ENCODE measurements around the gene ARHGEF28. TPM values are rescaled to one million over a fixed set of nuclear protein-coding genes. Genes with fewer than 3 reads are reported as not detected.

Gene ARHGEF28
- total and polyA plus RNA-seq, 8 donors = 14.9 to 36.2 (median 24.6) TPM

DNA sequence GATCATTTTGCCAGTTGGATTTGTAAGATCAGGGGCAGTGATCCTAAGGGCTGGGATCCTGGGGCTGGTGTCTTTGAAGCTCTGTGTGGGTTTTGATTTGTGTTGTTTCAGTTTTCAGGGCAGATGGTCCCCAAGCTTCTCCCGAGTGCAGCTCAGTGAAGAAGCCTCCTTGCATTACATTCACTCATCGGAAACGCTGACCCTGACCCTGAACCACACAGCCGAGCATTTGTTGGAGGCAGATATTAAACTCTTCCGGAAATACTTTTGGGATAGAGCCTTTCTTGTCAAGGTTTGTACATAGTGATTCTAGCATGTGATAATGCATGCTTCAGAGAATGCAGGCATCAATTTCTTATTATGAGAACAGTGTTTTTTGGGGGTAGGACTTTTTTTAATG, 150.4 kb downstream of the ARHGEF28 start:
- TF ChIP-seq, protein P1, sequence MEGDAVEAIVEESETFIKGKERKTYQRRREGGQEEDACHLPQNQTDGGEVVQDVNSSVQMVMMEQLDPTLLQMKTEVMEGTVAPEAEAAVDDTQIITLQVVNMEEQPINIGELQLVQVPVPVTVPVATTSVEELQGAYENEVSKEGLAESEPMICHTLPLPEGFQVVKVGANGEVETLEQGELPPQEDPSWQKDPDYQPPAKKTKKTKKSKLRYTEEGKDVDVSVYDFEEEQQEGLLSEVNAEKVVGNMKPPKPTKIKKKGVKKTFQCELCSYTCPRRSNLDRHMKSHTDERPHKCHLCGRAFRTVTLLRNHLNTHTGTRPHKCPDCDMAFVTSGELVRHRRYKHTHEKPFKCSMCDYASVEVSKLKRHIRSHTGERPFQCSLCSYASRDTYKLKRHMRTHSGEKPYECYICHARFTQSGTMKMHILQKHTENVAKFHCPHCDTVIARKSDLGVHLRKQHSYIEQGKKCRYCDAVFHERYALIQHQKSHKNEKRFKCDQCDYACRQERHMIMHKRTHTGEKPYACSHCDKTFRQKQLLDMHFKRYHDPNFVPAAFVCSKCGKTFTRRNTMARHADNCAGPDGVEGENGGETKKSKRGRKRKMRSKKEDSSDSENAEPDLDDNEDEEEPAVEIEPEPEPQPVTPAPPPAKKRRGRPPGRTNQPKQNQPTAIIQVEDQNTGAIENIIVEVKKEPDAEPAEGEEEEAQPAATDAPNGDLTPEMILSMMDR (IDR thresholded peaks at IDR 0.05) = no peak
- Histone ChIP-seq H3K9me3 (no peaks in the 10 kb centered on the region), H3K4me1 (no peaks in the 10 kb centered on the region), H3K4me3 (no peak overlapping the region), H3K36me3 (peaks cover 0 to 17% (median 4%) of the 10 kb centered on the region in 3 donors), H3K27me3 (no peaks in the 10 kb centered on the region), H3K27ac (no peak overlapping the region)
- DNase-seq (no peak), FAIRE-seq (no peak), ATAC-seq (no peak)
- intact Hi-C loops (cut with DNase I) = no loop called here
- 84 to 88% methylated on average over 5 of the region's 5 CpGs for WGBS, 2 donors

DNA sequence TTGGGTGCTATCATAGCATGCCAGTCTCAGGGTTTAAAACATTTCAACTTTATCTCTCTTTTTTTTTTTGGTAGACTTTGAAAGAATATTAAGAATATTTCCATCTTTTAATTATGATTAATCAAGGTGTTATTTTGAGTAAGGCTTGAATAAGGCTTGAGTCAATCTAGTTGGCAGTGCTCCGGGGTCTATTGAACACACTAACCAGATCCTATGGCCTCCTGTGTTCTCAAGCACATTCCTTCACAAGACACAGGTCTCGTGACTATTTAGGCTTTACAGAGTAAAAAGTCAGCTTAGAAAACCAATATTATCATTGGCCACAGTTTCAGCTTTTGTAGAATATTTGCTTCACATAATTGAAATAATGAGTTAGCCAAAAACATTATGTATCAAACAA, 151.2 kb downstream of the ARHGEF28 start:
- DNase-seq = no peak
- no peak for FAIRE-seq
- WGBS, 2 donors = 49 to 94% methylated on average over 2 of the region's 2 CpGs
- no peak overlapping the region for H3K4me3 ChIP-seq
- intact Hi-C loops (cut with DNase I) = no loop called here
- TF ChIP-seq, protein P1 (IDR thresholded peaks at IDR 0.05) = no peak
- H3K4me1 ChIP-seq = no peaks in the 10 kb centered on the region
- no peak for ATAC-seq
- H3K27ac ChIP-seq = no peak overlapping the region
- H3K27me3 ChIP-seq = no peaks in the 10 kb centered on the region
- no peaks in the 10 kb centered on the region for H3K9me3 ChIP-seq
- peaks cover 0 to 17% (median 4%) of the 10 kb centered on the region in 3 donors for H3K36me3 ChIP-seq

DNA sequence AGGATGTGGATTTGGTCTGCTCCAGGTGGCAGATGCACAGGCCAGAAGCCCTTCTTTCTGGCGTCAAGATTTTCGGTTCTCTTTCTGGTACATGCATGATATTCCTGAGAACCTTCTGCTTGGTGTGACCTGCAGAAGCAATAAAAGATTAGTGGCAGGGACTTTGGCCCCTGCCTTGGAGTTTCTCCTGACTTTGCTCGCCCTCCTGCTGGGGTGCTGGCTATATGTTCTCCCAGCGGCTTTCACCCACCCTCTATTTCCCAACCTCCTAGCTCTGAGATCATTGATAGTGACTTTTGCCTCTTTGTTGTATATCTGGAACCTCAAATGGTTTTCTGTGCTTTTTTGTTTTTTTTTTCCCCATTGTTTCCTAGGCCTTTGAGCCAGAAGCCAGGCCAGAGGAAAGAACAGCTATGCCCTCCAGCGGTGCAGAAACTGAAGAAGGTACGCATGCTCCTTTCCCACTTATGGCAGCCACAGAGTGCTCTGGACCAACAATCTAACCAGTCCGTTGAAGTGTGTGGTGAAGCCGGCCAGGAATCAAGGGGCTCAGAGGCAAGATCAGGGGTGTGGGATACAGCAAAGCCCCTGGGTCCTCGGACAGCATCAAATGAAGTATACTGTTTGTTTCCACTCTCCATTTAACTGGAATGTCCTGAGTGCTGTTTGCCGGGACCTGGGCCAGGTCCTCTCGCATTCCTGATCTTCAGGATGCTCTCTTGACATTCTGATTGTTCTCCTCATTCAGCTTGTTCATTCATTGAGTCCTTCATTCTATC, 154.5 kb downstream of the ARHGEF28 start:
- TF ChIP-seq, protein P1 (IDR thresholded peaks at IDR 0.05) = no peak
- H3K27me3 ChIP-seq = no peaks in the 10 kb centered on the region
- intact Hi-C loops (cut with DNase I) = no loop called here
- no peaks in the 10 kb centered on the region for H3K4me1 ChIP-seq
- no peak overlapping the region for H3K4me3 ChIP-seq
- 88 to 92% methylated on average over 11 of the region's 11 CpGs for WGBS, 2 donors
- H3K9me3 ChIP-seq = no peaks in the 10 kb centered on the region
- H3K27ac ChIP-seq = no peak overlapping the region
- H3K36me3 ChIP-seq = peaks cover 0 to 17% (median 4%) of the 10 kb centered on the region in 3 donors
- no peak for ATAC-seq
- FAIRE-seq = no peak
- DNase-seq = no peak

DNA sequence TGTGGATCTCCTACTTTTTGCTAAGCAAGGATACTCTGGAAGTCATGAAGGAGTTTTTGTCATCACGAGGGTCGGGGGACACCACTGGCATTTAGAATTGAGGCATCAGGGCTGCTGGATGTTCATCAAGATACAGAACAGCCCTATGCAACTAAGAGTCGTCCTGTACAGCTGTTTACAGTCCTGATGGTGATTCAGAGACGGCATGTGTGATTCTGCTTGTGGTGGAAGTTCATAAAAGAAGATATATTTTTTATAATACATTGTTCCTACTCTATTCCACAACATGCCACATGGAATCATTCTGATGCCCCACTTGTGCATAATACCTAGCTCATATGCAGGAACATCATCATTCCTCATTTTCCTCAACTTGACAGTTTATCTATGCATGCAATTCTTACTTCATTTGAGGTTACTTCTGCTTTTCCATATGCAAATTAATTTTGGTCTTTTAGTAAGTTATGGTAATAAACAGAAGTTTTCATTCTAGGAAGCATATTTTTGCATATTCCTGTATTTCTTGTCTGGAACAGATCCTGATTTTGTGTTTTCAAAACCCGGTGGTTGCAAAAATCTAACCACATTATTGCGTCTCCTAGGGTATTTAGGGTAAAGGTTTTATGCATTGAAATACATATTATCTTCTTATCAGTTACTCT, 155.2 kb downstream of the ARHGEF28 start:
- H3K27ac ChIP-seq = no peak overlapping the region
- ATAC-seq = no peak
- 85 to 86% methylated on average over 6 of the region's 6 CpGs for WGBS, 2 donors
- no peaks in the 10 kb centered on the region for H3K27me3 ChIP-seq
- no peaks in the 10 kb centered on the region for H3K9me3 ChIP-seq
- TF ChIP-seq, protein P1 (IDR thresholded peaks at IDR 0.05) = no peak
- no peak for DNase-seq
- H3K4me3 ChIP-seq = no peak overlapping the region
- intact Hi-C loops (cut with DNase I) = no loop called here
- FAIRE-seq = no peak
- H3K4me1 ChIP-seq = no peaks in the 10 kb centered on the region
- peaks cover 0 to 17% (median 4%) of the 10 kb centered on the region in 3 donors for H3K36me3 ChIP-seq

DNA sequence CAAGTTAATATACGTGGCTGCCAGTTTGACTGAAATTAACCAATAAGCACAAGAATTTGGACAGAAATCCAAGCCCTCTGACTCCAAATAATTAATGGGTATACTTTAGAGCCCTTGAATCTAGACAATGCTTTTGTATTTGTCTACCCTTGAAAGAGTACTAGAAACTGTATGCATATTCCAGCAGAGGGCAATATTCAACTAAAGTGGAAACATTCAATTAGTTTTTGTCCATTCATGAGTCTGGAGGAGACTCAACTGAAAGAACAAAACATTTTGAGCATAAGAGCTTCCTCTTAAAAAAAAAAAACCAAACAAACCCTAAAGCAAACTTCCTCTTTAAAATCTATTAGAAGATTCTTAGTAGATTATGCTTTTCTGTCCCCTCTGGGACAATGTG, 157.8 kb downstream of the ARHGEF28 start:
- ATAC-seq (peak in 3 of 4 donors; percentile 49 to 59 (median 56)), FAIRE-seq (no peak)

More for the DNA sequence above, 157.8 kb downstream of the ARHGEF28 start:
- Histone ChIP-seq H3K36me3 (peaks cover 0 to 6% (median 4%) of the 10 kb centered on the region in 3 donors), H3K9me3 (no peaks in the 10 kb centered on the region), H3K27ac (no peak overlapping the region), H3K4me1 (peaks cover 0 to 7% (median 0%) of the 10 kb centered on the region in 3 donors), H3K4me3 (no peak overlapping the region), H3K27me3 (no peaks in the 10 kb centered on the region)
- WGBS, 2 donors = 57 to 63% methylated on average over 1 of the region's 1 CpG
- DNase-seq = no peak
- intact Hi-C loops (cut with DNase I) = no loop called here
- TF ChIP-seq, protein P1 (IDR thresholded peaks at IDR 0.05) = peak in 1 of 4 donors; percentile 20

All from pancreas (tissue), 10 donors.